Astrocyte of the hippocampus (primary cell): Measurements from ENCODE around the gene LAMB4.
"Not testable (repeated sequence)": the region's sequence is repeated elsewhere in the genome, so short reads cannot be mapped to it uniquely, and the experiment has no call there.

Experiments used
- DNase-seq: peaks from one replicate; pipeline ENCODE4 v3.0.0; 2011; ENCODE audit warnings: low read depth, low spot score

The LAMB4 gene

GRCh38 chr7:108045669-108046068 is 84.5 kb downstream of the LAMB4 start:
- no peak for DNase-seq

GRCh38 chr7:108045154-108045553 is 85.0 kb downstream of the LAMB4 start:
- peak; percentile 63 for DNase-seq

GRCh38 chr7:108044345-108044744 is 85.8 kb downstream of the LAMB4 start:
- DNase-seq = peak; percentile 35

- DNase-seq = no peak
Observed at GRCh38 chr7:108038986-108039385, 91.2 kb downstream of the LAMB4 start.

GRCh38 chr7:108037741-108038140 is 92.4 kb downstream of the LAMB4 start:
- no peak for DNase-seq

- no peak for DNase-seq
Observed at GRCh38 chr7:108037140-108037539, 93.0 kb downstream of the LAMB4 start.

- DNase-seq = peak; percentile 31
Observed at GRCh38 chr7:108034586-108034985, 95.6 kb downstream of the LAMB4 start.

GRCh38 chr7:108033776-108034497 is 96.2 kb downstream of the LAMB4 start:
- no peak for DNase-seq

- DNase-seq = not testable (repeated sequence)
Observed at GRCh38 chr7:108033309-108033708, 96.9 kb downstream of the LAMB4 start.

GRCh38 chr7:108030516-108030915 is 99.6 kb downstream of the LAMB4 start:
- peak; percentile 18 for DNase-seq

- DNase-seq = no peak
Observed at GRCh38 chr7:108029034-108029433, 101.1 kb downstream of the LAMB4 start.

GRCh38 chr7:108028111-108028510 is 102.0 kb downstream of the LAMB4 start:
- no peak for DNase-seq

GRCh38 chr7:108027239-108027638 is 102.9 kb downstream of the LAMB4 start:
- no peak for DNase-seq

- DNase-seq = peak; percentile 50
Observed at GRCh38 chr7:108026647-108027046, 103.5 kb downstream of the LAMB4 start.

GRCh38 chr7:108026116-108026515 is 104.0 kb downstream of the LAMB4 start:
- DNase-seq = no peak

- no peak for DNase-seq
Observed at GRCh38 chr7:108024538-108024937, 105.6 kb downstream of the LAMB4 start.

- DNase-seq = no peak
Observed at GRCh38 chr7:108020585-108020984, 109.6 kb downstream of the LAMB4 start.

- DNase-seq = no peak
Observed at GRCh38 chr7:108018668-108019067, 111.5 kb downstream of the LAMB4 start.

GRCh38 chr7:108017776-108018151 is 112.4 kb downstream of the LAMB4 start:
- DNase-seq = peak; percentile 6

GRCh38 chr7:108016841-108017775 is 113.1 kb downstream of the LAMB4 start:
- DNase-seq = peak; percentile 70

- DNase-seq = no peak
Observed at GRCh38 chr7:108015740-108016139, 114.4 kb downstream of the LAMB4 start.

- peak; percentile 81 for DNase-seq
Observed at GRCh38 chr7:108014747-108015682, 115.1 kb downstream of the LAMB4 start.
